GM15510 (cell line): Measurements from ENCODE around the gene GALNS.

Experiments used
- POLR2A ChIP-seq: IDR thresholded peaks from 3 replicates; pipeline ENCODE4 v1.6.1; 2011; ENCODE audit warnings: borderline replicate concordance; ENCODE audit not compliant: insufficient read length; ENCODE audit errors: extremely low read depth

The GALNS gene

GRCh38 chr16:88839026-88839529, 17.7 kb downstream of the GALNS start:
- TF ChIP-seq POLR2A, result no peak

DNA sequence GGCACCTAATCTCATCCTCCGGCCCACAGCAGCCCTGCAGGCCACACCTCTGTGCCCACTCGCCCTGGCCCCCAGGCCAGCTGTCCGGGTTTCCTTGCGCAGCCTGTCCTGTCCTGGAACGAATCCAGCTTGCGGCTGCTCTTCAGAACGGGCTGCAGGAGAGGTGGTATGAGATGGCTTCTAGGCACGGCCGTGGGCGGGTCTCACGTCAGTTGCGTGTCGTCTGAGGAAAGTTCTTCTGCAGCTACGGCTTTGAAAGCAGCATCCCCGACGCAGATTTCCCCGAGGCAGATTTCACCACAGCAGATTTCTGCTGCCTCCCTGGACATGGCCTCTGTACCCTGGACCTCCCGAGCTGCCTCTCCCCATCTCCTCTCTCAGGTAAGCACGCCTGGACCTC, 18.2 kb downstream of the GALNS start:
- no peak for TF ChIP-seq POLR2A

- no peak for TF ChIP-seq POLR2A
These were observed 18.9 kb downstream of the GALNS start for GRCh38 chr16:88837806-88838205.

DNA sequence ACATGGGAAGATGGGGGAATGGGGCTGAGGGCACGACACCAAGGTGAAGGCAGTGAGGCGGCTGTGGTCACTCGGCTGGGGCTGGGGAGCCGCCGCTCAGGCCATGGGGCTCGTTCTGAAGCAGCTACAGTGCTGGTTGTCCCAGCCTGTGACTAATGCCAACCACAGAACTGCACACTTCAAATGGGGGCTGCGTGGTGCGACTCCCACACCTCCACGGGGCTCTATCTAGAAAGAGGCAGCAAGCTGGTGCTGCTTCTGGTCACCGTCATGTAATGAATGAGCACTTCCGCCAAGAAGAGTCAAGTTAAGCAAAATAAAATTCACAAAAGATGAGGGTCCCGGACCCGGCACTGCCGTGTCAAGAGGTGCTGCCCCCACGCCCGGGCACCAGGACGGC, 20.0 kb downstream of the GALNS start:
- TF ChIP-seq POLR2A, result no peak

GRCh38 chr16:88835818-88836217, 20.9 kb downstream of the GALNS start:
- TF ChIP-seq POLR2A, result no peak

GRCh38 chr16:88835383-88835782, 21.4 kb downstream of the GALNS start:
- no peak for TF ChIP-seq POLR2A

DNA sequence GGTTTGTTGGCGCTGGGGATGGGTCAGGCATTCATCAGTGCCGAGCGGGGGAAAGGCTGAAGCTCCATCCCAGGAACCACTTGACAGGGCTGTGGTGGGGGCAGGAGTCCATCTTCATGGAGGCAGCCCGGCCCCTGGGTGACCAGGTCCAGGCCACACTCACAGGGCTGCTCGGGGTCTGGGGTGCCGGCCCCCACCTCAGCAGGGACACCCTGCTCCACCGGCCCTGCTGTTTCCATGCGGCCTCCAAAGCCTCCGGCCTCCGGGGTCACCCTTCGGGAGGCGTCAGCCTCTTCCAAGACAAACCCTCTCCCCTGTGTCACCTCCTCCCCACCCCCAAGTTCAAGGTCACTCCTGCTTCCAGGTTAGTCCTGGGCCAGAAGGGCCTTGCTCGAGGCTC, 22.1 kb downstream of the GALNS start:
- TF ChIP-seq POLR2A, result no peak

- TF ChIP-seq POLR2A, result no peak
These were observed 23.7 kb downstream of the GALNS start for GRCh38 chr16:88833086-88833485.

GRCh38 chr16:88831838-88832237, 24.9 kb downstream of the GALNS start:
- no peak for TF ChIP-seq POLR2A

DNA sequence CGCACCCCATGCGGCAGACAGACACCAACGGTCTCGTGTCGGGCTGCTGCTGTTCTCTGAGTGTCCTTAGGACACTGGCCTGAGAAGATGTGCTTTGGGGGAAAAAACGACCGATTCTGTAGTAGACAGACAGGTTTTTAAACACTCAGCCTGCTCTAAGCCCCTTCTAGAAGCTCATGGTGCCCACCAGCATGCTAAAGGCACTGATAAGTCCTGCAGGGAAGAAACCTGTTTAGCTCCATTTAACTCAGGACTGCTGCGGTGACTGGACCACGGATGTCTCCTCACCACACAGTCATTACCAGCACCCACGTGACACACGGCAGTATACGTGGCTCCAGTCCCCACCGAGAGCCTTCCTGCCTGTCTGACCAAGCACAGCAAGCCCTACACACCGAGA, 26.0 kb downstream of the GALNS start:
- no peak for TF ChIP-seq POLR2A

GRCh38 chr16:88830258-88830657, 26.5 kb downstream of the GALNS start:
- no peak for TF ChIP-seq POLR2A

DNA sequence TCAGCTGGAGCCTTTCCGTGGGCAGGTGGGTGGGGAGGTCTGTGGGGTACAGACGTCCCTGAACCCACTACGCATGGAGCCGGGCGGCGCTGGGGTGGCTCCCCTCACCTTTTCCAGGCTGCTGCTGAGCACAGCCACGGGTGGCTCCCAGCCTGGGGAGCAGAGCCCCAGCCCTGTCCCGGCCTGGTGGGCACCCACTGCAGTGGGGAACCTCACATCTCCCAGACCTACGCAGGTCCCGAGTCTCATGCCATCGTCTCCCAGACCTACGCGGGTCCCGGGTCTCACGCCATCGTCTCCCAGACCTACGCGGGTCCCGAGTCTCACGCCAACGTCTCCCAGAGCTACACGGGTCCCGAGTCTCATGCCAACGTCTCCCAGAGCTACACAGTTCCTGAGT, 28.0 kb downstream of the GALNS start:
- TF ChIP-seq POLR2A, result no peak

DNA sequence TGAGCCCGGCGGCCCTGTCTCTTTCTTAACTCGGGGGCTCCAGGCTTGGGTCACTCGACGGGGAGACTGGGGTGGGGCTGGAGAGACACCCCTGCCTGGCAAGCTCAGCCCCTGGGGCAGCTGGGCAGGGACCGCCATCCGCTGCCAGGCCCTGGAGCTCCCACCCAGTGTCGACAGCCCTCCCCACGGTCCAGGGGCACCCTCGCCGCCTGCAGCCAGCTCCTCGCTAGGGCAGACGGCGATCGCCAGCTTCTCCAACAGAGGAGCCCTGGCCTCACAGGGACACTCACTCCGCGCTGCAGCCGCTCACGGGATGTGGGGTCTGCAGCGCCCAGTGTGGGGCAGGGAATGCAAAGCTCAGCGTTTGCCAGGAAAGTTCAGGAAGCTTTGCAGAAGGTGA, 29.0 kb downstream of the GALNS start:
- no peak for TF ChIP-seq POLR2A

GRCh38 chr16:88826070-88826840, 30.5 kb downstream of the GALNS start:
- TF ChIP-seq POLR2A, result no peak

- TF ChIP-seq POLR2A, result no peak
These were observed 31.6 kb downstream of the GALNS start for GRCh38 chr16:88825146-88825545.

DNA sequence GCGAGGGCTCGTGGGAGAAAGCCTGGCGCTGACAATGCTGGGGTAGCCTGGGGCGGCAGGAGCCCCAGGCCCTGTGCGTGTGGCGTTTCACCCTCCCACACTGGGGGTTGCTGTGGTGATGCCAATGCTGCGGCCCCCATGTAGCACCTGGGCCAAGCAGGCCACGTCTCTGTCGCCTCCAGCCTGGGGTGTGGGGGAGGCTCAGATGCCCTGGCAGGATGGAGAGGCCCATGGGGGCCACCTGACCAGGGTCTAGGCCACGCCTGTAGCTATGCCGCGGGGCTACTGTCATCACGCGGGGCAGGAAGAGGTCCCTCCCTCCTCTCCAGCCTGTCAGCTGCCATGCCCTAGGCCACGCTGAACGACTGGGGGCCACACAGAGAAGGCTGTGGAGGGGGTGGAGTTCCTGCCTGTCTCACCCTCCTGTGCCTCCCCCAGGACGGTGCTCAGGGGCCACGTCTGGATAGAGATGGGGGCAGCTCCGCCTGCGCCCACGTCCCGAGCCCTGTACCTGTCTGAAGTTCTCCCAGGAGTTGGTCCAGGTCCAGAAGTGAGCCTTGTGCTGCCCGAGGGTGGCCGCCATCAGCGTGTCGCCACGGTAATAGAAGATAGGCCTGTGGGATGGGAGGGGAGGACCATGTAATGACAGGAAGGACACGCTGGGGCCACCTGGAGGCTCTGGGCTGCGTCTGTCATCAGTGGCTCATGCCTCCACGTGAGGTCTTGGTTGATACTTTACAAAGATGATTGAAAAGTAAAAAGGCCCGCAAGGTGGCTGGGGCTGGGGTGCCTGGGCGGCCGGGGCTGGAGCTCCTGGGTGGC, 32.3 kb downstream of the GALNS start:
- TF ChIP-seq POLR2A, result no peak
